K562 (cell line): ENCODE results near the gene TRIM27. TPM values are rescaled to one million over a fixed set of nuclear protein-coding genes. Genes with fewer than 3 reads are reported as not detected.

Source experiments
- CBX1 ChIP-seq: sonication (generic); IDR thresholded peaks from 2 replicates; pipeline ENCODE4 v1.6.1; 2016; ENCODE audit warnings: antibody characterized with exemption, low read depth, mild to moderate bottlenecking
- CEBPG ChIP-seq, 3 experiments: fragments of 200-800 bp in 1 of 3; sonication (Bioruptor generic) in 1 of 3; sonication (generic) in 1 of 3; formaldehyde crosslinking in 1 of 3; IDR thresholded peaks in 2 of 3; conservative IDR thresholded peaks in 1 of 3; 2 replicates each; pipeline versions ENCODE4 v1.6.1 to v1.8.0; 2016 to 2022; ENCODE audit warnings: missing compliant biosample characterization in 2 of 3, missing genetic modification characterization in 2 of 3, mild to moderate bottlenecking in 1 of 3, missing genetic modification reagents in 1 of 3
- CHD1 ChIP-seq: fragments of 200-600 bp; sonication (generic); IDR thresholded peaks from one replicate; pipeline ENCODE4 v1.6.1; 2012; ENCODE audit warnings: mild to moderate bottlenecking, moderate library complexity, low read length, inconsistent platforms
- DPF2 ChIP-seq: fragments of 450-650 bp; IDR thresholded peaks from 2 replicates; pipeline ENCODE4 v1.6.1; 2016
- ESRRA ChIP-seq: fragments of 450-650 bp; IDR thresholded peaks from 2 replicates; pipeline ENCODE4 v1.6.1; 2014; ENCODE audit warnings: low read depth, mild to moderate bottlenecking, moderate library complexity, borderline replicate concordance
- NUFIP1 ChIP-seq: fragments of 450-650 bp; IDR thresholded peaks from 2 replicates; pipeline ENCODE4 v1.6.1; 2018; ENCODE audit not compliant: partially characterized antibody
- TEAD4 ChIP-seq, 2 experiments: sonication (generic) in 1 of 2; formaldehyde crosslinking in 1 of 2; IDR thresholded peaks; 2 replicates each; pipeline versions ENCODE4 v1.6.1 to v1.8.0; 2012 to 2022; ENCODE audit warnings: borderline replicate concordance in 1 of 2, inconsistent platforms in 1 of 2, low read length in 1 of 2, mild to moderate bottlenecking in 1 of 2, missing genetic modification reagents in 1 of 2
- ZNF224 ChIP-seq: sonication (generic); formaldehyde crosslinking; IDR thresholded peaks from 2 replicates; pipeline ENCODE4 v1.8.0; 2022; ENCODE audit warnings: mild to moderate bottlenecking, missing genetic modification reagents
- ZNF316 ChIP-seq: fragments of 450-650 bp; IDR thresholded peaks from 2 replicates; pipeline ENCODE4 v1.6.1; 2016
- ZNF324 ChIP-seq: fragments of 250-450 bp; sonication (Bioruptor Pico); IDR thresholded peaks from 2 replicates; pipeline ENCODE4 v1.4.0; 2020; ENCODE audit warnings: mild to moderate bottlenecking
- ZNF445 ChIP-seq: fragments of 250-450 bp; sonication (Bioruptor Pico); IDR thresholded peaks from 2 replicates; pipeline ENCODE4 v1.4.0; 2020; ENCODE audit warnings: low read depth, mild to moderate bottlenecking, moderate library complexity
- ZNF644 ChIP-seq: fragments of 200-800 bp; sonication (Bioruptor generic); IDR thresholded peaks from 2 replicates; pipeline ENCODE4 v1.6.1; 2016; ENCODE audit warnings: low read depth, missing genetic modification characterization, missing compliant biosample characterization
- ZNF668 ChIP-seq: fragments of 250-450 bp; sonication (Bioruptor Pico); IDR thresholded peaks from 2 replicates; pipeline ENCODE4 v1.8.0; 2022; ENCODE audit warnings: mild to moderate bottlenecking, inconsistent platforms
- ZNF695 ChIP-seq: fragments of 450-650 bp; formaldehyde crosslinking; IDR thresholded peaks from 2 replicates; pipeline ENCODE4 v1.4.0; 2020; ENCODE audit warnings: mild to moderate bottlenecking, moderate library complexity
- polyA plus RNA-seq, 8 experiments: library from polyadenylated mRNA; depleted of rRNA in 4 of 8; stranded (reverse) in 5 of 8; unstranded in 3 of 8; fragments of >200 nt; fragmentation: Nextera tagmentation in 2 of 8; fragmentation: Illumina TruSeq in 1 of 8; extraction: Ambion mirVana in 2 of 8; extraction: Trizol in 1 of 8; gene quantifications; 2 replicates each; pipeline versions ENCODE4 v1.2.1 to v1.2.3, GENCODE V29; 2011 to 2014; ENCODE audit warnings: inconsistent platforms in 1 of 8, missing spikeins in 1 of 8
- total RNA-seq, 7 experiments: library from RNA; depleted of rRNA in 6 of 7; stranded (reverse); fragments of >200 nt in 6 of 7; fragmentation: Illumina TruSeq in 2 of 7; extraction: Trizol in 2 of 7; gene quantifications; 2 replicates each; pipeline versions ENCODE4 v1.2.1 to v1.2.3, GENCODE V29; 2011 to 2021; ENCODE audit warnings: low replicate concordance in 1 of 7
- TF ChIP-seq, protein P1 (sequence below): IDR thresholded peaks from 2 replicates; pipeline ENCODE4 v1.6.1; 2014; ENCODE audit warnings: antibody characterized with exemption
- TF ChIP-seq, protein P2 (sequence below): fragments of 250-450 bp; sonication (Bioruptor Pico); IDR thresholded peaks from 2 replicates; pipeline ENCODE4 v1.4.0; 2020; ENCODE audit warnings: mild to moderate bottlenecking
- TF ChIP-seq, protein P3 (sequence below): fragments of 450-650 bp; formaldehyde crosslinking; IDR thresholded peaks from 2 replicates; pipeline ENCODE4 v1.4.0; 2020; ENCODE audit warnings: mild to moderate bottlenecking, moderate library complexity
- TF ChIP-seq, protein P4 (sequence below): fragments of 450-650 bp; IDR thresholded peaks from one replicate; pipeline ENCODE4 v1.6.1; 2018; ENCODE audit warnings: mild to moderate bottlenecking, moderate library complexity; ENCODE audit not compliant: partially characterized antibody

TRIM27 gene
- total and polyA plus RNA-seq, 9 of the 15 experiments (the other 6 are each of a cell fraction or from before 2014, with no cell fraction given): 37.7 to 235 (median 122) TPM

DNA sequence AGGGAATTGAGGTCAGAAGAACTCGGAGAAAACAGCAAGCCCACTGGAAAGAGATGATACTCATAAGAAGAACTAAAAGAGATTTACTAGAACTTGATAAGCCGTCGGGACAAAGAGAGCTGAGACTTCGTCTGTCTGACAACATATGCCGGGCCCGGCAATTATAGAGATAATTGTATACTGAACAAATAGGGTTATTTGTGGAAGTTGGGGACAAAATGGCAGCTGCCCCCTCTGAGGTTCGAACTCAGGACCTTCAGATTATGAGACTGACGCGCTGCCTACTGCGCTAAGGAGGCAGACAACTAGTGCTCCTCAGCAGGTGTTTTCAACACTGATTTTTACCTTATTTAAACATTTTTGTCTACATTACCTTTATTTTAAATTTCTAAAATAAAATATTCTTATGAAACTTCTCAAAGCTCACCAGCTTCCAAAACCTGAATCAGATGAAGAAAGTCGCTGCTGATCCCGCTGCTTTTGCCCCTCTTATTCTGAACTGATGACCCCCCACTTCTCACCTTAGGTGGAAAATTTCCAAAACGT is 29.3 kb upstream of the TRIM27 start (continued):
- TF ChIP-seq ZNF224 (CRISPR knock-in tag) (no peak), ZNF316 (no peak), ZNF644 (tag) (no peak), TEAD4 (IDR thresholded peaks at IDR 0.05; ENCODE audit: low read length) (peak; percentile 86), TEAD4 (CRISPR knock-in tag; IDR thresholded peaks at IDR 0.05; ENCODE audit: borderline replicate concordance) (no peak), ZNF445 (CRISPR knock-in tag) (no peak), DPF2 (peak; percentile 24; the same call in 1 of the 2 replicates), ESRRA (peak; percentile 29; the same call in 1 of the 2 replicates), CHD1 (peak; percentile 72), ZNF324 (CRISPR knock-in tag) (no peak), NUFIP1 (no peak), ZNF668 (CRISPR knock-in tag) (no peak), CBX1 (peak; percentile 69; the same call in 1 of the 2 replicates), ZNF695 (no peak), CEBPG (CRISPR knock-in tag; IDR thresholded peaks at IDR 0.05) (no peak), CEBPG (tag; conservative IDR thresholded peaks at IDR 0.05 in 1 of 2, IDR thresholded peaks at IDR 0.05 in 1 of 2) (no peak)
- TF ChIP-seq, protein P1, sequence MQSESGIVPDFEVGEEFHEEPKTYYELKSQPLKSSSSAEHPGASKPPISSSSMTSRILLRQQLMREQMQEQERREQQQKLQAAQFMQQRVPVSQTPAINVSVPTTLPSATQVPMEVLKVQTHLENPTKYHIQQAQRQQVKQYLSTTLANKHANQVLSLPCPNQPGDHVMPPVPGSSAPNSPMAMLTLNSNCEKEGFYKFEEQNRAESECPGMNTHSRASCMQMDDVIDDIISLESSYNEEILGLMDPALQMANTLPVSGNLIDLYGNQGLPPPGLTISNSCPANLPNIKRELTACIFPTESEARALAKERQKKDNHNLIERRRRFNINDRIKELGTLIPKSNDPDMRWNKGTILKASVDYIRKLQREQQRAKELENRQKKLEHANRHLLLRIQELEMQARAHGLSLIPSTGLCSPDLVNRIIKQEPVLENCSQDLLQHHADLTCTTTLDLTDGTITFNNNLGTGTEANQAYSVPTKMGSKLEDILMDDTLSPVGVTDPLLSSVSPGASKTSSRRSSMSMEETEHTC: no peak
- TF ChIP-seq, protein P2, sequence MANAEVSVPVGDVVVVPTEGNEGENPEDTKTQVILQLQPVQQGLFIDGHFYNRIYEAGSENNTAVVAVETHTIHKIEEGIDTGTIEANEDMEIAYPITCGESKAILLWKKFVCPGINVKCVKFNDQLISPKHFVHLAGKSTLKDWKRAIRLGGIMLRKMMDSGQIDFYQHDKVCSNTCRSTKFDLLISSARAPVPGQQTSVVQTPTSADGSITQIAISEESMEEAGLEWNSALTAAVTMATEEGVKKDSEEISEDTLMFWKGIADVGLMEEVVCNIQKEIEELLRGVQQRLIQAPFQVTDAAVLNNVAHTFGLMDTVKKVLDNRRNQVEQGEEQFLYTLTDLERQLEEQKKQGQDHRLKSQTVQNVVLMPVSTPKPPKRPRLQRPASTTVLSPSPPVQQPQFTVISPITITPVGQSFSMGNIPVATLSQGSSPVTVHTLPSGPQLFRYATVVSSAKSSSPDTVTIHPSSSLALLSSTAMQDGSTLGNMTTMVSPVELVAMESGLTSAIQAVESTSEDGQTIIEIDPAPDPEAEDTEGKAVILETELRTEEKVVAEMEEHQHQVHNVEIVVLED: no peak
- TF ChIP-seq, protein P3, sequence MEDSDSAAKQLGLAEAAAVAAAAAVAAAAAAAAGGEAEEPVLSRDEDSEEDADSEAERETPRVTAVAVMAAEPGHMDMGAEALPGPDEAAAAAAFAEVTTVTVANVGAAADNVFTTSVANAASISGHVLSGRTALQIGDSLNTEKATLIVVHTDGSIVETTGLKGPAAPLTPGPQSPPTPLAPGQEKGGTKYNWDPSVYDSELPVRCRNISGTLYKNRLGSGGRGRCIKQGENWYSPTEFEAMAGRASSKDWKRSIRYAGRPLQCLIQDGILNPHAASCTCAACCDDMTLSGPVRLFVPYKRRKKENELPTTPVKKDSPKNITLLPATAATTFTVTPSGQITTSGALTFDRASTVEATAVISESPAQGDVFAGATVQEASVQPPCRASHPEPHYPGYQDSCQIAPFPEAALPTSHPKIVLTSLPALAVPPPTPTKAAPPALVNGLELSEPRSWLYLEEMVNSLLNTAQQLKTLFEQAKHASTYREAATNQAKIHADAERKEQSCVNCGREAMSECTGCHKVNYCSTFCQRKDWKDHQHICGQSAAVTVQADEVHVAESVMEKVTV (CRISPR knock-in tag): no peak
- TF ChIP-seq, protein P4, sequence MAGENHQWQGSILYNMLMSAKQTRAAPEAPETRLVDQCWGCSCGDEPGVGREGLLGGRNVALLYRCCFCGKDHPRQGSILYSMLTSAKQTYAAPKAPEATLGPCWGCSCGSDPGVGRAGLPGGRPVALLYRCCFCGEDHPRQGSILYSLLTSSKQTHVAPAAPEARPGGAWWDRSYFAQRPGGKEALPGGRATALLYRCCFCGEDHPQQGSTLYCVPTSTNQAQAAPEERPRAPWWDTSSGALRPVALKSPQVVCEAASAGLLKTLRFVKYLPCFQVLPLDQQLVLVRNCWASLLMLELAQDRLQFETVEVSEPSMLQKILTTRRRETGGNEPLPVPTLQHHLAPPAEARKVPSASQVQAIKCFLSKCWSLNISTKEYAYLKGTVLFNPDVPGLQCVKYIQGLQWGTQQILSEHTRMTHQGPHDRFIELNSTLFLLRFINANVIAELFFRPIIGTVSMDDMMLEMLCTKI: no peak
